ES-I3 (cell line): ENCODE data around the gene RSAD1.

Source experiments
- H3K36me3 ChIP-seq: 2 replicates; pipeline ENCODE4 v1.6.1; 2013; ENCODE audit warnings: mild to moderate bottlenecking, low read length, control low read depth, moderate library complexity; ENCODE audit not compliant: insufficient read depth
- H3K4me1 ChIP-seq: 2 replicates; pipeline ENCODE4 v1.6.1; 2013; ENCODE audit warnings: mild to moderate bottlenecking, control low read depth, low read length; ENCODE audit not compliant: insufficient read depth
- H3K9ac ChIP-seq: 2 replicates; pipeline ENCODE4 v1.6.1; 2013; ENCODE audit warnings: low read depth, mild to moderate bottlenecking, low read length, moderate library complexity
- H3K9me3 ChIP-seq: 2 replicates; pipeline ENCODE4 v1.6.1; 2013; ENCODE audit warnings: mild to moderate bottlenecking, low read length, moderate library complexity; ENCODE audit not compliant: control insufficient read depth, insufficient read depth

Gene RSAD1

DNA sequence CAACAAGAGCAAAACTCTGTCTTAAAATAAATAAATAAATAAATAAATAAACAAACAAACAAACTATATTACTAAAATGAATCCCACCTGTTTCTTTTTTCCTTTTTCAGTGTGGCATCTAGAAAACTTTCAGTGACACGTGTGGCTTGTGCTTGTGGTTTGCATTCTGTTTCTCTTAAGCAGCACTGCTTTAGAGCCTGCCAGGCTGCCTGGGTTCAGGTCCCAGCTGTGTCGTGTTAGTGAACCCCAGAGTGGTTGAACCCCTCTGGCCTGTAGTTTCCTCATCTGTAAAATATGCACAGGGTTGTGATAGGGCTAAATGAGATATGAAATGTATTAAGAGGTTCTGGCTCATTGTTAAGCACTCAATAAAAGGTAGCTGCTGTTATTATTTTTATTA lies 41.8 kb downstream of the RSAD1 start:
- H3K9me3 ChIP-seq, result no peaks in the 10 kb centered on the region
- no peaks in the 10 kb centered on the region for H3K36me3 ChIP-seq
- no peak overlapping the region for H3K9ac ChIP-seq
- H3K4me1 ChIP-seq, result no peaks in the 10 kb centered on the region

DNA sequence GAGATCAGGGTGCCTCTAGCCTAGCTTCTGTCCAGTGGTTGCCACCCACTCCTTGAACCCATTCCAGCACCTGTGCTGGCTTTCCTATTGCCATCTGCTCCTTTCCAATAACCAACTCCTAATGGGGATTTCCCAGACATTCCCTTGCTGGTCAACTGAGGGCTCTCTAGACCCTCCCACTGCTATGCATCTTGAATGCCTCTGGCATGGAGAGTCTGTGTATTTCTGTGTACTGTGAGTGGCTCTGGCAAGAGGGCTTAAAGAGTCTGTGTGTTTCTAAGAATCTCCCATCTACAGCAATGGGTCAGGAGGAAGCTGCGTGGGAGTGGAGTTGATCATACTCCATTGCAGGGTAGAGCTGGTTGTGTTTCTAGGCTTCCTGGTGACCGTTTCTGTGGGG lies 42.9 kb downstream of the RSAD1 start:
- no peak overlapping the region for H3K9ac ChIP-seq
- H3K9me3 ChIP-seq, result no peaks in the 10 kb centered on the region
- no peaks in the 10 kb centered on the region for H3K4me1 ChIP-seq
- H3K36me3 ChIP-seq, result no peaks in the 10 kb centered on the region

- Histone ChIP-seq H3K36me3 (no peaks in the 10 kb centered on the region), H3K9ac (no peak overlapping the region), H3K9me3 (no peaks in the 10 kb centered on the region), H3K4me1 (no peaks in the 10 kb centered on the region)
Observed at GRCh38 chr17:50522766-50523165, 44.1 kb downstream of the RSAD1 start.

DNA sequence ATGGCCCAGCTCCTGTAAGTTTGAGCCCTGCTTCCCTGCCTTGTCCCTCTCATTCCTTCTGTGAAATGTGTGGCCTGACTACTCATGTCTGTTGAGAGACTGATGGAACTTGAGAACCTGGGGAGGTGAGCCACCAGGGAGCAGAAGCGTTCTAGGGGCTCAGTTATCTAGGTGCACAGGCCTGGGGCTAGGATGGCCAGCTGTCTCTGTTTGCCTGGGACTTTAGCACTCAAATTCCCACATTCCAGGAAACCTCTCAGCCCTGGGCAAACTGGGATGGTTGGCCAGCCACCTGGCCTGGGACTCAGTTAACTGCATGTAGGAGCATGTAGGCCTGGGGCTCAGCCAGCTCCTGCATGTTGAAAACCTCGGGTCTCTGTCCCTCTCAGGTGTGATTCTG lies 44.5 kb downstream of the RSAD1 start:
- Histone ChIP-seq H3K36me3 (no peaks in the 10 kb centered on the region), H3K9me3 (no peaks in the 10 kb centered on the region), H3K4me1 (no peaks in the 10 kb centered on the region), H3K9ac (no peak overlapping the region)

- Histone ChIP-seq H3K4me1 (no peaks in the 10 kb centered on the region), H3K9me3 (no peaks in the 10 kb centered on the region), H3K36me3 (no peaks in the 10 kb centered on the region), H3K9ac (no peak overlapping the region)
Observed at GRCh38 chr17:50524838-50525237, 46.2 kb downstream of the RSAD1 start.

GRCh38 chr17:50527155-50527762 lies 48.6 kb downstream of the RSAD1 start:
- Histone ChIP-seq H3K36me3 (no peaks in the 10 kb centered on the region), H3K4me1 (peaks cover 6% of the 10 kb centered on the region; the same call in 1 of the 2 replicates), H3K9ac (no peak overlapping the region), H3K9me3 (no peaks in the 10 kb centered on the region)

GRCh38 chr17:50527949-50528474 lies 49.4 kb downstream of the RSAD1 start:
- H3K9me3 ChIP-seq, result no peaks in the 10 kb centered on the region
- H3K4me1 ChIP-seq, result peaks cover 6% of the 10 kb centered on the region; the same call in 1 of the 2 replicates
- no peak overlapping the region for H3K9ac ChIP-seq
- H3K36me3 ChIP-seq, result no peaks in the 10 kb centered on the region

DNA sequence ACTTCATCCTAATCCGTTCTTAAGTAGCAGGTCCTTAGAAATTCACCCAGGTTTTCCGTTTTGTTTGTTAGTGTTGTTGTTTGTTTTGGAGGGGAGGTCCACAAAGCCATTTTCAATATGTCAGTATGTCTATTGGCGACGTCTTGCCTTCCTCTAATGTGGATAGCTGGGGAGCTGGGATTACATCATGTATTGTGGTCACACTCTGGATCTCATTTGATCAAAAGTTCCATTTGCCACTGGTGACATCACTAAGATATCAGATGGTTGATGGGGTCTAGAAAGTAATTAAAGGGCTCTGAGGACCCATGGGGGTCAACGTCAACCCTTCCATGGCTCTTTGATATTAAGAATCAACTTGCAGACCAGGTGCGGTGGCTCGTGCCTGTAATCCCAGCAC lies 51.2 kb downstream of the RSAD1 start:
- Histone ChIP-seq H3K9ac (no peak overlapping the region), H3K4me1 (peaks cover 13% of the 10 kb centered on the region), H3K9me3 (no peaks in the 10 kb centered on the region), H3K36me3 (no peaks in the 10 kb centered on the region)

DNA sequence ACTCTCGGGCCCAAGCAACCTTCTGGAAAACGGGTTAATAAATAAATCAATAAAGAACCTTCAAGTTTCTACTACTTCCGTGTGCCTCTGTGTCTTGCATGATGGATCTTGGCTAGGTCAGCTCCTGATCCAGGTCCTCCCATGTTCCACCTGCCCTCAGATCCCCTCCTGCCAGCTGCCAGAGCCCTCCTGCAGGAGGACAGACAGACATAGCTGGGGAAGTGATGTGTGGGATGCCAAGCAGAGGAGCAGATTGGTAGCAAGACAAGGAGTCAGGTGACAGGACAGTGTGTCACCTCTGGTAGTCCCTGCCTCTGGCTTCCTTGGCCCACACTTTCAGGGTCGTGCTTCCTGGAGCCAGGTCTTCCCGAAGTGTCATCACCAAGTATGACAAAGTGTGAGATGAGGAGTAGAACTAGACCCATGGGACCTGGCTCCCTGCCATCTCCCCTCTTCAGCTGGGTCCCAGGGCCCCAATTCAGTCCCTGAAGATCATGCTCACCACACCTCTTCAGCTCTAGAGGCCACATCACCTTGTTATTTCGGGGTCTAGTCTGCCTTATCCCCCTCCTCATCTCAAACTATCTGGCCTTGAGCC lies 52.9 kb downstream of the RSAD1 start:
- Histone ChIP-seq H3K9me3 (no peaks in the 10 kb centered on the region), H3K9ac (no peak overlapping the region), H3K4me1 (peaks cover 13% of the 10 kb centered on the region), H3K36me3 (no peaks in the 10 kb centered on the region)

- Histone ChIP-seq H3K4me1 (peaks cover 13% of the 10 kb centered on the region), H3K9ac (peak within 1 kb of the TSS; percentile 46; the same call in 1 of the 2 replicates), H3K9me3 (no peaks in the 10 kb centered on the region), H3K36me3 (no peaks in the 10 kb centered on the region)
Observed at GRCh38 chr17:50532452-50533024, 53.9 kb downstream of the RSAD1 start, which contains the start of gene EPN3. Gene EPN3 (plus strand): TSS chr17:50532735. CDS start chr17:50536557, 3,822 bp downstream.

GRCh38 chr17:50533185-50533584 lies 54.5 kb downstream of the RSAD1 start:
- H3K4me1 ChIP-seq, result peaks cover 13% of the 10 kb centered on the region
- H3K9me3 ChIP-seq, result no peaks in the 10 kb centered on the region
- H3K9ac ChIP-seq, result peak overlapping the region; percentile 46; the same call in 1 of the 2 replicates
- no peaks in the 10 kb centered on the region for H3K36me3 ChIP-seq

DNA sequence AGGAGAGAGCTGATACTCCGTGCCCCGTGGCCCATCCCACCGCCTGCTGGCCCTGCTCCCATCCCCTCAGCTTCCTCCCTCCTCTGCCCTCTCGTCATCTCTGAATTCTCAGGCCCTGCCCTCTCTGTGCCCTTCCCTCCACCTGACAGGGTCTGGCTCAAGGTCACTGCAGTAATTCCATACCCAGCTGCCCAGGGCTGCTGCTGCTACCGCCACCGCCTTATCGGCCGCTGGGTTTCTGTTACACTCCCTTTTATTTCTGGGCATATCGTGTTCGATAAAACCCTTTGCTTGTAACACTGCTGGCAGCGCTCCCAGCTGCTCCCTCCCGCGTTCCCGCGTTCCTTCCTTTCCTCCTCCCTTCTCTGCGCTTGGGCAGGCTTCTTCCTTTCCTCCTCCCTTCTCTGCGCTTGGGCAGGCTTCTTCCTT lies 55.1 kb downstream of the RSAD1 start:
- H3K9me3 ChIP-seq, result no peaks in the 10 kb centered on the region
- H3K9ac ChIP-seq, result peak overlapping the region; percentile 46; the same call in 1 of the 2 replicates
- H3K4me1 ChIP-seq, result peaks cover 15% of the 10 kb centered on the region
- H3K36me3 ChIP-seq, result no peaks in the 10 kb centered on the region

- H3K36me3 ChIP-seq, result no peaks in the 10 kb centered on the region
- H3K9me3 ChIP-seq, result no peaks in the 10 kb centered on the region
- peaks cover 22% of the 10 kb centered on the region for H3K4me1 ChIP-seq
- H3K9ac ChIP-seq, result peak overlapping the region; percentile 46; the same call in 1 of the 2 replicates
Observed at GRCh38 chr17:50534222-50534978, 55.7 kb downstream of the RSAD1 start.

DNA sequence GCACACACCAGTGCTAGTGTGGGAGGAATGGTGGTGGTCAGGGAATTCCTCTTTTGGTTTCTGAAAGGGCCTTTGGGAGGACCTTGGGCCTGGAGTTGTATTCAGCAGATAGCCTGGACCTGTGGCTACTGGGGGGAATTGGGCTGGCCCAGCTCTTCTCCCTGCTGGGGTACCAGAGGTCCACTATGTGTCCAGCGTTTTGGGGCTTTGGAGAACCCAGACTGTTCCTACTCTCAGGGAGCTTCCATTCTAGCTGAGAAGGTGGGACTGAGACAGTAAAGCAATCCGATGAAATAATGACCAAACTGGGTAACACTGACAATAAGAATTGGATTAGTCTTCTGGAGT lies 56.3 kb downstream of the RSAD1 start:
- Histone ChIP-seq H3K9ac (no peak overlapping the region), H3K36me3 (no peaks in the 10 kb centered on the region), H3K4me1 (peaks cover 27% of the 10 kb centered on the region)

More for the DNA sequence above, 56.3 kb downstream of the RSAD1 start:
- H3K9me3 ChIP-seq, result no peaks in the 10 kb centered on the region
